HG03521 (cell line): ENCODE results near the gene SLC26A3.

Experiments used
- ATAC-seq: cut with Tn5 transposase; IDR thresholded peaks from one replicate; pipeline ENCODE4 v1.9.1; 2021; ENCODE audit warnings: mild to moderate bottlenecking, moderate library complexity; ENCODE audit not compliant: unreplicated experiment

The SLC26A3 gene

GRCh38 chr7:107751113-107751512 lies 51.9 kb downstream of the SLC26A3 start:
- ATAC-seq = no peak

DNA sequence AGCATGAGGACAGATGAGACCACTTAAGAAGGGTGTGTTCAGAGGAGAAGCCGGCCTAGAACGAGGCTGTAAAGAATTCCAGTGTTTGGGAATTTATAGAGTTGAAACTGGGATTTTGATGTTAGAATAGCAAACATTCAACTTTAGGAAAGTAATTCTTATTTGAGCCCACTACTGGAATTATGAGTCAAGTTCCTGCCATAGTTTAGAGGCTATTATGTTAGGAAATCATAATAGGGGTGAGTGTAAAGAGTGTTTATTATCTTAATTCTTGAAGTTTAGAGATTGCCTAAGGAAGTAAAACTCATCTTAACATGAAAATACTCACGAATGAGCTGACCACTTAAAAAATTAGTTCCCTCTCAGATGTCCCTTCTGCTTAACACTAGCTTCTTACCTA lies 57.0 kb downstream of the SLC26A3 start:
- ATAC-seq = no peak

DNA sequence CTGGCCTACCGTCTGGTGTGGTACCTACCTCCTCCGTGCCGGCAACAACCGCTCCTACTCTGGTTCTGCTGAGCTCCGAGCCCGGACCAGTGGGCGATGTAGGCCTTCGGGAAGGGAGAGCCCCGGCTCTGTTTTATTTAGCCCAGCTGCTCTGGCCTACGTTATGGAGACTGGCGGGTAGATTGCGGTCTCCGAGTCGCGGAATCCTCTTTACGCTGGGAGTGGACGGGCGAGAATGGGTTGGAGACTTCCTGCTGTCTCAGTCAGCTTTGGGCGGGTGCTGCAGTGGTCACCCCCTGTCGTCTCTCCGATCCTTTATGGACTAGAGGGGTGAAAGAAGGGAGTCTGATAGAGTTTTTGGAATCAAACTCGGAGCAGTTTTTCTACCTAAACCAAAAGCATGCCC lies 58.7 kb downstream of the SLC26A3 start:
- peak; percentile 27 for ATAC-seq

- ATAC-seq = peak; percentile 88
Observed at GRCh38 chr7:107743567-107744344, 59.3 kb downstream of the SLC26A3 start, which contains the start of gene CBLL1. TSS of gene CBLL1 (plus strand) at chr7:107744142. CDS start at chr7:107744164, 22 bp downstream.

DNA sequence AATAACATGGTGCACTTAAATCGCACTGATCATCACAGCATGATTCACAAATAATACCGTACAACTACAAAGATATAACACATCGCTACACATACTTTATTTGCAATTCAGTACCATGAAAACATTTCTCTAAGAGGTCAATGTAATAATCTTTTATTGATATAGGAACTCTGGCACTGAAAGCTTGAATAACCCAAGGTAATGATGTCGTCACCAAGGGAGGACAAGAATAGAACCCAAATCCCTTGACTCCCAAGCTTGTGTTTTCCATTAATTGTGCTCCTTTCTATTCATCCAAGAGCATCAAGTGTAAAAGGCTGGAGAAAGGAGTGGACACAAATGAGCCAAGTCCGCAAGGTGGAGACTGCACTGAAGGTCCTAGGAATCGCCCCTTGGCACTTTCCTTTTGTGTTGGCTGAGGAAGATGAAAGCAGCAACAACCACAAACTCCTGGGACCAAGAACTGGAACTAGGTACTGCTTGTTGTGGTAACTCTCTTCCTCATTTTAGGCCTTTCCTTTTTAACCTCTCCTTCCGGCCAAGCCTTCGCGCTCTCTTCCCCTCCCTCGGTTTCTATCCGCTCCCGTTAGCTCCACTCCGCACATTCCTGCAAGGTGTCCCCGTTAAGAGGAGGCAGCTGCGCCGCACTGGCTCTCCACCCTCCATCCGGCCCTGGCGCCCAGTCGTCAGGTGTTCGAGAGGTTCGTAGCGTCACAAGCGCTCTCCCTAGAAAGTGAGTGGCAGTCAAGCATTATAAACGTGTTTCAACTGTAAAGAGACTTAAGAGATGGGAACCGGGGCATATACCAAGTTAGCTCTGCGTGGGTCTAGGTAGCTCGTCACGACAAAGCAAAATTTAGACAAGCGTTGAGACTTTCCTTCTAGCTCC lies 60.1 kb downstream of the SLC26A3 start:
- peak; percentile 34 for ATAC-seq

- ATAC-seq = no peak
Observed at GRCh38 chr7:107728276-107728675, 74.7 kb downstream of the SLC26A3 start.

DNA sequence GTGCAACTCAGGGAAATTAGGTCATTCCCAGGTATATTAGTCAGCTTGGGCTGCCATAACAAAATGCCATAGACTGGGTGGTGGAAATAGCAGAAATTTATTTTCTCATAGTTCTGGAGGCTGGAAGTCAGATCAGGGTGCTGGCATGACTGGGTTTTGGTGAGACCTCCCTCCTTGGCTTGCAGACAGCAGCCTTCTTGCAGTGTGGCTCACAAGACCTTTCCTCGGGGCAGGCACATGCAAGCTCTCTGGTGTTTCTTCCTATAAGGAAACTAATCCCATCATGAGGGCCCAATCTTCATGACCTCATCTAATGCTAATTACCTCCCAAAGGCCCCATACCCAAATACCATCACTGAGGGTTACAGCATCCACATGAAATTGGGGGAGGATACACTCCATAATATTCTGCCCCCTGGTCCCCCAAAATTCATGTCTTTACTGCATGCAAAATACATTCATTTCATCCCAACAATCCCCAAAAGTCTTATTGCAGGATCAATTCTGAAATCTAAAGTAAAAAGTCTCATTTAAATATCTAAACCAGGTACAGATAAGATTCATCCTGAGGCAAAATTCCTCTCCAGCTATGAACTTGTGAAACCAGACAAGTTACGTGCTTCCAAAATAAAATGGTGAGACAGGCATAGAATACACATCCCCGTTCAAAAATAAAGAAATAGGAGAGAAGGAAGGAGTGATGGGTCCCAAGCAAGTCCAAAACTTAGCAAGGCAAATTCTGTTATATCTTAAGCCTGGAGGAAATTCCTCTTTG lies 76.5 kb downstream of the SLC26A3 start:
- ATAC-seq = no peak

DNA sequence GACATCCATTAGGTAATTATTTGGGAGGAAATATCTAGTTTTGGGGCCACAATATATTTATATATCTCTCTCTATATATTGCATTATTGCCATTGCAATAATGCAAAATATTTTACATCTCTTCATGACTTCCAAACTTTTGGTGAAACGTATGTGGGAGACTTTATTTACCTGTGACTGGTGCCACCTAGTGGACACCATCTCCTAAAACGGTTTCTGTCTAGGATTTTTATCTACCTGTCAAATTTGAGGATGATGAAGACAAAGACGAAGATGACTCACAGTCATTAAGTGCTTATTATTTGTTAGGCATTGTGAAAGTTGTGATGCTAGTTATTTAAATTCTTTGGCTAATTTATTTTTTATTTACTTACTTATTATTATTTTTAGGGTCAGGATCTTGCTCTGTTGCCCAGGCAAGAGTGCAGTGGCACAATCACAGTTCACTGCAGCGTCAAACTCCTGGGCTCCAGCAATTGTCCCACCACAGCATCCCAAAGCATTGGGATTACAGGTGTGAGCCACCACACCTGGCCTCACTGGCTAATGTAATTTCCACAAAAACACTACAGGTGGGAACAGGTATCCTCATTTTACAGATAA lies 77.8 kb downstream of the SLC26A3 start:
- no peak for ATAC-seq

GRCh38 chr7:107723255-107723654 lies 79.8 kb downstream of the SLC26A3 start:
- no peak for ATAC-seq

GRCh38 chr7:107721286-107721685 lies 81.7 kb downstream of the SLC26A3 start:
- ATAC-seq = no peak

DNA sequence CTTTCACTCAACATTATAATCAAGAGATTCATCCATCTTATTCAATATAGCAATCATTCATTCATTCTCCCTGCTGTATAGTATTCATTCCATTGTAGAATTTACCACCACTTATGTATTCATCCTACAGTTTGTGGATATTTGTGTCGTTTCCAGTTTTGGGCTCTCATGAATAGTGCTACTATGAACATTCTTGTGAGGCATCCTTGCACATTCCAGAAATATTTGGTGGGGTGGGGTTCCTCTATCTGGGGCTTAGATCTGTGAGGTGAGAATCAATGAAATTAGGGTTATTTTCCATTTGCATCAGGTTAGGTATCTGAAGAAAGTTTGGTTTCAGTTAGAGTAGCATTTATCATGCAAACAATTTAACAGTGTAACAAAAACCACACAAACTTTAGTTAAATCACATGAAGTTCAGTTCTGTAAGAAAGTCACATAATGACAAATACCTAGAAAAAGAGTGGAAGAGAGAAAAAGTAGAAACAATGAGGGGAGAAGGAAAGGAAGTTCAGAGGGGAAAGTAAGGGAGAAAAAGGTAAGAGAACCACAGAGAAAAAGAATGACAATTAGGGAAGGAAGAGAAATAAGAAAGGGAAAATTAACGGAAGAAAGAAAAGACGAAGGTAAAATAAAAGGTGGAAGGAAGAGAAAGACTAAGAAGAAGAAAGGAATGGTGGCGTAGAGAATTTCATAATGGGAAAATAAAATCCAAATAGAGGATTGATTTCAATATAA lies 84.4 kb downstream of the SLC26A3 start:
- ATAC-seq = no peak

GRCh38 chr7:107715531-107715930 lies 87.5 kb downstream of the SLC26A3 start:
- ATAC-seq = no peak
